Measurements from ENCODE around the gene PHRF1. TPM values are rescaled to one million over a fixed set of nuclear protein-coding genes. Genes with fewer than 3 reads are reported as not detected.

PHRF1 gene
- total and polyA plus RNA-seq, 4 donors = 2.4 to 25.2 (median 18.8) TPM

- TF ChIP-seq, protein P1, sequence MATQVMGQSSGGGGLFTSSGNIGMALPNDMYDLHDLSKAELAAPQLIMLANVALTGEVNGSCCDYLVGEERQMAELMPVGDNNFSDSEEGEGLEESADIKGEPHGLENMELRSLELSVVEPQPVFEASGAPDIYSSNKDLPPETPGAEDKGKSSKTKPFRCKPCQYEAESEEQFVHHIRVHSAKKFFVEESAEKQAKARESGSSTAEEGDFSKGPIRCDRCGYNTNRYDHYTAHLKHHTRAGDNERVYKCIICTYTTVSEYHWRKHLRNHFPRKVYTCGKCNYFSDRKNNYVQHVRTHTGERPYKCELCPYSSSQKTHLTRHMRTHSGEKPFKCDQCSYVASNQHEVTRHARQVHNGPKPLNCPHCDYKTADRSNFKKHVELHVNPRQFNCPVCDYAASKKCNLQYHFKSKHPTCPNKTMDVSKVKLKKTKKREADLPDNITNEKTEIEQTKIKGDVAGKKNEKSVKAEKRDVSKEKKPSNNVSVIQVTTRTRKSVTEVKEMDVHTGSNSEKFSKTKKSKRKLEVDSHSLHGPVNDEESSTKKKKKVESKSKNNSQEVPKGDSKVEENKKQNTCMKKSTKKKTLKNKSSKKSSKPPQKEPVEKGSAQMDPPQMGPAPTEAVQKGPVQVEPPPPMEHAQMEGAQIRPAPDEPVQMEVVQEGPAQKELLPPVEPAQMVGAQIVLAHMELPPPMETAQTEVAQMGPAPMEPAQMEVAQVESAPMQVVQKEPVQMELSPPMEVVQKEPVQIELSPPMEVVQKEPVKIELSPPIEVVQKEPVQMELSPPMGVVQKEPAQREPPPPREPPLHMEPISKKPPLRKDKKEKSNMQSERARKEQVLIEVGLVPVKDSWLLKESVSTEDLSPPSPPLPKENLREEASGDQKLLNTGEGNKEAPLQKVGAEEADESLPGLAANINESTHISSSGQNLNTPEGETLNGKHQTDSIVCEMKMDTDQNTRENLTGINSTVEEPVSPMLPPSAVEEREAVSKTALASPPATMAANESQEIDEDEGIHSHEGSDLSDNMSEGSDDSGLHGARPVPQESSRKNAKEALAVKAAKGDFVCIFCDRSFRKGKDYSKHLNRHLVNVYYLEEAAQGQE (IDR thresholded peaks at IDR 0.05) = no peak
- no peak for TF ChIP-seq CTCF (IDR thresholded peaks at IDR 0.05; ENCODE audit: low read depth, low read length, missing input control)
- no peak overlapping the region for H3K4me3 ChIP-seq (ENCODE audit: low read depth in 1 of 3, low read length in 3 of 3)
- no peak overlapping the region for H3K27ac ChIP-seq (ENCODE audit: low read depth in 1 of 2, low read length in 2 of 2)
- 76% methylated on average over 29 of the region's 29 CpGs for WGBS
- peak; percentile 30 for DNase-seq (ENCODE audit: low spot score)
- H3K9ac ChIP-seq (ENCODE audit: low read depth in 1 of 2, low read length in 2 of 2) = no peak overlapping the region
- H3K4me1 ChIP-seq (ENCODE audit: control insufficient read depth in 4 of 4, insufficient read depth in 4 of 4, low read length in 3 of 4) = peaks cover 0 to 6% (median 2%) of the 10 kb centered on the region in 4 donors
- peaks cover 0 to 11% (median 6%) of the 10 kb centered on the region in 4 donors for H3K36me3 ChIP-seq (ENCODE audit: control insufficient read depth in 4 of 4, insufficient read depth in 3 of 4, low read depth in 1 of 4, low read length in 3 of 4)
- no peaks in the 10 kb centered on the region for H3K27me3 ChIP-seq (ENCODE audit: control insufficient read depth in 4 of 4, insufficient read depth in 4 of 4, low read length in 3 of 4)
- H3K9me3 ChIP-seq (ENCODE audit: control insufficient read depth in 4 of 4, low read length in 3 of 4) = no peaks in the 10 kb centered on the region
These were observed 47.2 kb upstream of the PHRF1 start for GRCh38 chr11:528815-529727.

DNA sequence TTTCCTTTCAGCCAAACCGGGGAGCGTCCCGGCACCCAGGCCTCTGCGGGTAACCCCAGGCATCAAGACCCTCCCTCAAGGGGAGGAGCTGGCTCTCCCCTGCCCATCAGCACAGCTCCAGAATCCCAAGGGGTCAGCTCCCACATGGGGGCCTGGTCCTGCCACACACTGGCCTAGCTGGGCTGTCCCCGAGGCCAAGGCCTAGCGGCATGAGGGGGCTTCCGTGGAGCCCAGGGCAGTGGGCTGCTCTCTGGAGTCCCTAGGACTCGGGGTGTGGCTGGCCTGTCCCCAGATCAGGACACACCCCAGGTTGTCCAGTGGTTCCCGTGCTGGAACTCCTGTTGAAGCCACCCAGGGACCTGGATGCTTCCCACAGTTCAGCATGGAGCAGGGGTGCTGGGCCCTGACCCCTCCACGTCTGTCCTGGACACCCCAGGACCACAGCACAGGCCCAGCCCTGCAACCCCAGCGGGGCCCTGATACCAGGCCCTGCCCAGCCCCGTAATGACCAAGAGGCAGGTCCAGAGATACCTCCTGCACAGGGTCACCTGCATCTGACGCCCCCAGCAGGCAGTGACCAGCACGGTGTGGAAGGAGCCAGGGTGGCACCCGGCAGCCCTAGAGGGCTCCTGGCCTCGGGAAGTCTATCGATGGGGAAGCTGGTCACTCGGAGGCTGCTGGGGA lies 46.4 kb upstream of the PHRF1 start:
- H3K27ac ChIP-seq (ENCODE audit: low read depth in 1 of 2, low read length in 2 of 2) = no peak overlapping the region
- H3K36me3 ChIP-seq (ENCODE audit: control insufficient read depth in 4 of 4, insufficient read depth in 3 of 4, low read depth in 1 of 4, low read length in 3 of 4) = peaks cover 0 to 11% (median 6%) of the 10 kb centered on the region in 4 donors
- 91% methylated on average over 18 of the region's 18 CpGs for WGBS
- H3K4me3 ChIP-seq (ENCODE audit: low read depth in 1 of 3, low read length in 3 of 3) = no peak overlapping the region
- H3K27me3 ChIP-seq (ENCODE audit: control insufficient read depth in 4 of 4, insufficient read depth in 4 of 4, low read length in 3 of 4) = no peaks in the 10 kb centered on the region
- no peak overlapping the region for H3K9ac ChIP-seq (ENCODE audit: low read depth in 1 of 2, low read length in 2 of 2)
- no peaks in the 10 kb centered on the region for H3K9me3 ChIP-seq (ENCODE audit: control insufficient read depth in 4 of 4, low read length in 3 of 4)
- H3K4me1 ChIP-seq (ENCODE audit: control insufficient read depth in 4 of 4, insufficient read depth in 4 of 4, low read length in 3 of 4) = peaks cover 3 to 14% (median 9%) of the 10 kb centered on the region in 4 donors
- peak; percentile 32 for DNase-seq (ENCODE audit: low spot score)
- TF ChIP-seq ZBTB33 (IDR thresholded peaks at IDR 0.05) (no peak), FOXA2 (IDR thresholded peaks at IDR 0.05) (no peak), YY1 (IDR thresholded peaks at IDR 0.05) (no peak), TAF1 (conservative IDR thresholded peaks at IDR 0.05) (no peak), GABPA (IDR thresholded peaks at IDR 0.05 in 1 of 2, conservative IDR thresholded peaks at IDR 0.05 in 1 of 2) (no peak), HNF4G (IDR thresholded peaks at IDR 0.05) (no peak), EGR1 (IDR thresholded peaks at IDR 0.05; ENCODE audit: low read depth in 2 of 2) (no peak), RXRA (IDR thresholded peaks at IDR 0.05) (no peak), NR2F2 (IDR thresholded peaks at IDR 0.05) (no peak), RAD21 (IDR thresholded peaks at IDR 0.05) (no peak), CTCF (IDR thresholded peaks at IDR 0.05; ENCODE audit: low read depth, low read length, missing input control) (no peak), SP1 (IDR thresholded peaks at IDR 0.05) (no peak), HNF4A (conservative IDR thresholded peaks at IDR 0.05) (no peak), FOXA1 (IDR thresholded peaks at IDR 0.05) (no peak), JUND (IDR thresholded peaks at IDR 0.05) (no peak)
- TF ChIP-seq, protein P2, sequence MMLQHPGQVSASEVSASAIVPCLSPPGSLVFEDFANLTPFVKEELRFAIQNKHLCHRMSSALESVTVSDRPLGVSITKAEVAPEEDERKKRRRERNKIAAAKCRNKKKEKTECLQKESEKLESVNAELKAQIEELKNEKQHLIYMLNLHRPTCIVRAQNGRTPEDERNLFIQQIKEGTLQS (IDR thresholded peaks at IDR 0.05) = no peak
